OCI-M2 (cell line): Measurements from ENCODE around the gene ACTG1.

Source experiments
- DNase-seq: peaks from one replicate; lab custom pipeline; 2025; ENCODE audit not compliant: unreplicated experiment; lab: John Stamatoyannopoulos, UW

ACTG1 gene

GRCh38 chr17:81545160-81545949, 32.8 kb upstream of the ACTG1 start:
- no peak for DNase-seq

GRCh38 chr17:81544281-81544974, 31.8 kb upstream of the ACTG1 start:
- no peak for DNase-seq

GRCh38 chr17:81543756-81544155, 31.2 kb upstream of the ACTG1 start:
- DNase-seq = no peak

GRCh38 chr17:81543339-81543675, 30.7 kb upstream of the ACTG1 start:
- DNase-seq = no peak

GRCh38 chr17:81542431-81543338, 30.1 kb upstream of the ACTG1 start:
- no peak for DNase-seq

GRCh38 chr17:81541123-81541522, 28.5 kb upstream of the ACTG1 start:
- no peak for DNase-seq

GRCh38 chr17:81540676-81541027, 28.1 kb upstream of the ACTG1 start:
- DNase-seq = no peak

- no peak for DNase-seq
These were observed 27.5 kb upstream of the ACTG1 start for GRCh38 chr17:81539961-81540675.

GRCh38 chr17:81539571-81539900, 26.9 kb upstream of the ACTG1 start:
- DNase-seq = no peak

- no peak for DNase-seq
These were observed 26.3 kb upstream of the ACTG1 start for GRCh38 chr17:81538651-81539570.

GRCh38 chr17:81537856-81538555, 25.4 kb upstream of the ACTG1 start:
- DNase-seq = no peak

GRCh38 chr17:81537343-81537855, 24.8 kb upstream of the ACTG1 start:
- no peak for DNase-seq

- no peak for DNase-seq
These were observed 24.0 kb upstream of the ACTG1 start for GRCh38 chr17:81536299-81537290.

- no peak for DNase-seq
These were observed 23.1 kb upstream of the ACTG1 start for GRCh38 chr17:81535480-81536298.

- no peak for DNase-seq
These were observed 22.4 kb upstream of the ACTG1 start for GRCh38 chr17:81535007-81535328.

GRCh38 chr17:81534157-81535006, 21.8 kb upstream of the ACTG1 start:
- DNase-seq = no peak
